ENCODE data around the gene ARHGAP22.

- no peak for TF ChIP-seq POLR2A (IDR thresholded peaks at IDR 0.05)
- no peak for TF ChIP-seq POLR2AphosphoS5 (IDR thresholded peaks at IDR 0.05; ENCODE audit: insufficient read depth in 1 of 2, low read depth in 1 of 2)
- TF ChIP-seq, protein P1, sequence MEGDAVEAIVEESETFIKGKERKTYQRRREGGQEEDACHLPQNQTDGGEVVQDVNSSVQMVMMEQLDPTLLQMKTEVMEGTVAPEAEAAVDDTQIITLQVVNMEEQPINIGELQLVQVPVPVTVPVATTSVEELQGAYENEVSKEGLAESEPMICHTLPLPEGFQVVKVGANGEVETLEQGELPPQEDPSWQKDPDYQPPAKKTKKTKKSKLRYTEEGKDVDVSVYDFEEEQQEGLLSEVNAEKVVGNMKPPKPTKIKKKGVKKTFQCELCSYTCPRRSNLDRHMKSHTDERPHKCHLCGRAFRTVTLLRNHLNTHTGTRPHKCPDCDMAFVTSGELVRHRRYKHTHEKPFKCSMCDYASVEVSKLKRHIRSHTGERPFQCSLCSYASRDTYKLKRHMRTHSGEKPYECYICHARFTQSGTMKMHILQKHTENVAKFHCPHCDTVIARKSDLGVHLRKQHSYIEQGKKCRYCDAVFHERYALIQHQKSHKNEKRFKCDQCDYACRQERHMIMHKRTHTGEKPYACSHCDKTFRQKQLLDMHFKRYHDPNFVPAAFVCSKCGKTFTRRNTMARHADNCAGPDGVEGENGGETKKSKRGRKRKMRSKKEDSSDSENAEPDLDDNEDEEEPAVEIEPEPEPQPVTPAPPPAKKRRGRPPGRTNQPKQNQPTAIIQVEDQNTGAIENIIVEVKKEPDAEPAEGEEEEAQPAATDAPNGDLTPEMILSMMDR (IDR thresholded peaks at IDR 0.05) = no peak
Observed at GRCh38 chr10:48526011-48526821, 78.7 kb downstream of the ARHGAP22 start.

Measured in vagina (tissue), 2 donors.